Hepatocyte (in vitro differentiated cells): ENCODE data around the gene BLACAT1. TPM values are rescaled to one million over a fixed set of nuclear protein-coding genes. Genes with fewer than 3 reads are reported as not detected.

Source experiments
- DNase-seq: peaks from one replicate; pipeline ENCODE4 v3.0.0-alpha.2; 2016; ENCODE audit warnings: low spot score
- H2AFZ ChIP-seq: fragments of 200-600 bp; sonication (generic); 2 replicates; pipeline ENCODE4 v1.6.0; 2016; ENCODE audit warnings: antibody characterized with exemption, mild to moderate bottlenecking
- H3K27ac ChIP-seq: fragments of 200-600 bp; sonication (generic); 2 replicates; pipeline ENCODE4 v1.5.1; 2016; ENCODE audit warnings: mild to moderate bottlenecking
- H3K27me3 ChIP-seq: fragments of 200-600 bp; sonication (generic); 2 replicates; pipeline ENCODE4 v1.6.1; 2016
- H3K36me3 ChIP-seq: fragments of 200-600 bp; sonication (generic); replicated peaks from 2 replicates; pipeline ENCODE4 v1.5.1; 2016; ENCODE audit warnings: low read depth; ENCODE audit not compliant: insufficient read depth
- H3K4me1 ChIP-seq: fragments of 200-600 bp; sonication (generic); 2 replicates; pipeline ENCODE4 v1.5.1; 2016; ENCODE audit warnings: mild to moderate bottlenecking, moderate library complexity; ENCODE audit not compliant: insufficient read depth
- H3K4me2 ChIP-seq: fragments of 200-600 bp; sonication (generic); 2 replicates; pipeline ENCODE4 v1.6.0; 2016
- H3K4me3 ChIP-seq: fragments of 200-600 bp; sonication (generic); 2 replicates; pipeline ENCODE4 v1.5.1; 2016; ENCODE audit warnings: mild to moderate bottlenecking
- H3K79me2 ChIP-seq: fragments of 200-600 bp; sonication (generic); 2 replicates; pipeline ENCODE4 v1.6.0; 2017; ENCODE audit warnings: mild to moderate bottlenecking
- H3K9me2 ChIP-seq: fragments of 200-600 bp; sonication (generic); replicated peaks from 2 replicates; pipeline ENCODE4 v1.6.0; 2017; ENCODE audit warnings: mild to moderate bottlenecking; ENCODE audit not compliant: insufficient read depth
- H3K9me3 ChIP-seq: fragments of 200-600 bp; sonication (generic); 2 replicates; pipeline ENCODE4 v1.5.1; 2016; ENCODE audit warnings: low read depth, mild to moderate bottlenecking
- H4K20me1 ChIP-seq: fragments of 200-600 bp; sonication (generic); 2 replicates; pipeline ENCODE4 v1.6.0; 2016; ENCODE audit warnings: mild to moderate bottlenecking; ENCODE audit not compliant: insufficient read depth, poor library complexity, severe bottlenecking
- EZH2 ChIP-seq: fragments of 200-600 bp; sonication (generic); IDR thresholded peaks from 2 replicates; pipeline ENCODE4 v1.6.1; 2016; ENCODE audit warnings: antibody characterized with exemption, mild to moderate bottlenecking, borderline replicate concordance
- EZH2phosphoT487 ChIP-seq: fragments of 200-600 bp; sonication (generic); IDR thresholded peaks from one replicate; pipeline ENCODE4 v1.6.1; 2018; ENCODE audit warnings: antibody characterized with exemption, mild to moderate bottlenecking, low read depth, moderate library complexity; ENCODE audit not compliant: unreplicated experiment, severe bottlenecking
- WGBS: methylation state at CpG from one replicate; pipeline ENCODE4 v1.1.6; 2016; ENCODE audit warnings: low lambda C conversion rate; ENCODE audit errors: missing lambda C conversion rate; 5-methylcytosine and 5-hydroxymethylcytosine counted together
- polyA plus RNA-seq: library from polyadenylated mRNA; unstranded; fragments of >200 nt; fragmentation: Nextera tagmentation; extraction: Ambion mirVana; gene quantifications from 2 replicates; pipeline ENCODE4 v1.2.1, GENCODE V29; 2016
- total RNA-seq: library from RNA; depleted of rRNA; stranded (reverse); fragments of >200 nt; gene quantifications from 2 replicates; pipeline ENCODE4 v1.2.3, GENCODE V29; 2014
- TF ChIP-seq, protein P1 (sequence below): fragments of 200-600 bp; sonication (generic); IDR thresholded peaks from 2 replicates; pipeline ENCODE4 v1.5.1; 2016; ENCODE audit warnings: antibody characterized with exemption, mild to moderate bottlenecking; ENCODE audit not compliant: poor library complexity

BLACAT1 gene
- total and polyA plus RNA-seq, 2 experiments from 2014 or later, result 0.40 to 0.58 TPM

DNA sequence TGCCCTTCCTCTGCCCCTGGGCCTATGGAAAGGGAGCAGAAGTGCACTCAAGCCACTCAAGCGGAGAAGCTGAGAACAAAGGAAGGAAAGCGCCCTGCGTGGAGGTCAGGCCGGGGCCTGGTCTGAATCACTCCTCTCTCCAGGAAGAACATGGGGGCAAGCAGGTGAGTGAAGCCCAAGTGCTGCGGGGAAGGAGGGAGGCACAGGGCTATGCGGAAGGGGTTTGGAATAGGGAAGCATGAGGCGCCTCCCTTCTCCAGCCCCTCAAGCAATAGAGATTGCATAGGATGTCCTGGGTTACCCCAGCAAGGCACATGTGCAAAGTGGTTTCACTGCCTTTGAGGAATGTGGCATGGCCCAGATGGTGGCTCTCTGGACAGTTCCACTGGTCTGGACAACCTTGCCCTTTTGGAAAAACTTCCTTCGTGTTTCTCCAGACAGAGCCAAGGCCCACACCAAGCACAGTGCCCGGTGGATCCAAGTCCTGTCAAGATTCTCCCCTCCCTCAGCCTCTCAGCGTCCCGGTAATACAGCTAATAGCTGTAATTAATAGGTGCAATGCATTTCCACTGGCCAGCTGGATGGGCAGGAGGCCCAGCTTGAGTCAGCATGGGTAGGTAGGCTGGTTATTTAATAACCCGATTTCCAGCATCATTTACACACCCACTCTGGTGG lies 13.7 kb downstream of the BLACAT1 start:
- Histone ChIP-seq H3K4me2 (no peak overlapping the region), H3K4me3 (no peak overlapping the region), H3K79me2 (no peaks in the 10 kb centered on the region), H3K36me3 (no peaks in the 10 kb centered on the region), H3K9me3 (no peaks in the 10 kb centered on the region), H3K9me2 (no peaks in the 10 kb centered on the region), H3K27ac (peak overlapping the region; percentile 76), H3K4me1 (peaks cover 41% of the 10 kb centered on the region), H4K20me1 (no peaks in the 10 kb centered on the region), H3K27me3 (peaks cover 5% of the 10 kb centered on the region), H2AFZ (no peak overlapping the region)
- no peak for DNase-seq
- 79% methylated on average over 12 of the region's 12 CpGs for WGBS
- TF ChIP-seq EZH2phosphoT487 (no peak), EZH2 (no peak)

DNA sequence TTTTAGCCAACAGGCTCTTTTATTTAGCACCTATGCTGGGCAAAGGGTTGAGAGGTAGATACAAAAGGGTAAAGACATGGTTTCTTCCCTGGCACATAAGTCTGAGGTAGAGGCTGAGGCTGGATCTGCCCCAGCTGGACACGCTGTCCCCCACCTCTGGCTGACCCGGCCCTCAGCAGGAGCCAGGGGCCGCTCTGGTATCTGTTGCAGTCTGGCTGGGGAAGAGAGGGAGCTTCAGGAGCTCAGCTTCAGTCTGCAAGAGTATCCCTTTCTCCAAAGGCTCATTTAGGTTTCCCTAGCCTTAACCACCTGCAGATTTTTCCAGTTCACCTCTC lies 14.2 kb downstream of the BLACAT1 start:
- no peaks in the 10 kb centered on the region for H3K79me2 ChIP-seq
- no peaks in the 10 kb centered on the region for H3K36me3 ChIP-seq
- no peaks in the 10 kb centered on the region for H3K9me2 ChIP-seq
- H2AFZ ChIP-seq, result no peak overlapping the region
- peaks cover 41% of the 10 kb centered on the region for H3K4me1 ChIP-seq
- H3K9me3 ChIP-seq, result no peaks in the 10 kb centered on the region
- no peaks in the 10 kb centered on the region for H4K20me1 ChIP-seq
- no peak overlapping the region for H3K4me3 ChIP-seq
- peak overlapping the region; percentile 76 for H3K27ac ChIP-seq
- no peak for DNase-seq
- H3K27me3 ChIP-seq, result peaks cover 6% of the 10 kb centered on the region
- WGBS, result 86% methylated on average over 3 of the region's 3 CpGs
- no peak for TF ChIP-seq EZH2phosphoT487
- TF ChIP-seq EZH2, result no peak
- TF ChIP-seq, protein P1, sequence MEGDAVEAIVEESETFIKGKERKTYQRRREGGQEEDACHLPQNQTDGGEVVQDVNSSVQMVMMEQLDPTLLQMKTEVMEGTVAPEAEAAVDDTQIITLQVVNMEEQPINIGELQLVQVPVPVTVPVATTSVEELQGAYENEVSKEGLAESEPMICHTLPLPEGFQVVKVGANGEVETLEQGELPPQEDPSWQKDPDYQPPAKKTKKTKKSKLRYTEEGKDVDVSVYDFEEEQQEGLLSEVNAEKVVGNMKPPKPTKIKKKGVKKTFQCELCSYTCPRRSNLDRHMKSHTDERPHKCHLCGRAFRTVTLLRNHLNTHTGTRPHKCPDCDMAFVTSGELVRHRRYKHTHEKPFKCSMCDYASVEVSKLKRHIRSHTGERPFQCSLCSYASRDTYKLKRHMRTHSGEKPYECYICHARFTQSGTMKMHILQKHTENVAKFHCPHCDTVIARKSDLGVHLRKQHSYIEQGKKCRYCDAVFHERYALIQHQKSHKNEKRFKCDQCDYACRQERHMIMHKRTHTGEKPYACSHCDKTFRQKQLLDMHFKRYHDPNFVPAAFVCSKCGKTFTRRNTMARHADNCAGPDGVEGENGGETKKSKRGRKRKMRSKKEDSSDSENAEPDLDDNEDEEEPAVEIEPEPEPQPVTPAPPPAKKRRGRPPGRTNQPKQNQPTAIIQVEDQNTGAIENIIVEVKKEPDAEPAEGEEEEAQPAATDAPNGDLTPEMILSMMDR, result no peak
- no peak overlapping the region for H3K4me2 ChIP-seq

DNA sequence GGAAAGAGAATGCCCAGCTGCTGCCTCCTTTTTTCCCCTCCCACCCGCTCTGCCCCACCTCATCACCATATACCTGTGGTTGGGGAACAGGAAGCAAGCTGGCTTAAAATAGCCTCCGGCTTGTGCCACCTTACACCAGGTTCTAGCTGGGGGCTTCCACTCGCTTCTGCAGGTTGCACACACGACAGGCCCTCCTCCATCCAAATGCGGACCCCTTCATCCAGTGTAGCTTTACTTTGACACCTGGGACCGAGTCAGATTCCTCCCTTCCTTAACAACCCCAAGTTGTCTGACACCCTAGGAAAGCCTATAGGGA lies 14.6 kb downstream of the BLACAT1 start:
- no peak overlapping the region for H3K4me3 ChIP-seq
- no peak for DNase-seq
- H4K20me1 ChIP-seq, result no peaks in the 10 kb centered on the region
- H3K4me2 ChIP-seq, result no peak overlapping the region
- no peaks in the 10 kb centered on the region for H3K79me2 ChIP-seq
- TF ChIP-seq EZH2phosphoT487 (no peak), EZH2 (no peak)
- TF ChIP-seq, protein P1, result no peak
- WGBS, result 77% methylated on average over 5 of the region's 6 CpGs
- H3K9me2 ChIP-seq, result no peaks in the 10 kb centered on the region
- H3K27me3 ChIP-seq, result peaks cover 10% of the 10 kb centered on the region
- H3K9me3 ChIP-seq, result no peaks in the 10 kb centered on the region
- no peak overlapping the region for H2AFZ ChIP-seq
- H3K4me1 ChIP-seq, result peaks cover 41% of the 10 kb centered on the region
- no peaks in the 10 kb centered on the region for H3K36me3 ChIP-seq
- H3K27ac ChIP-seq, result peak overlapping the region; percentile 76

DNA sequence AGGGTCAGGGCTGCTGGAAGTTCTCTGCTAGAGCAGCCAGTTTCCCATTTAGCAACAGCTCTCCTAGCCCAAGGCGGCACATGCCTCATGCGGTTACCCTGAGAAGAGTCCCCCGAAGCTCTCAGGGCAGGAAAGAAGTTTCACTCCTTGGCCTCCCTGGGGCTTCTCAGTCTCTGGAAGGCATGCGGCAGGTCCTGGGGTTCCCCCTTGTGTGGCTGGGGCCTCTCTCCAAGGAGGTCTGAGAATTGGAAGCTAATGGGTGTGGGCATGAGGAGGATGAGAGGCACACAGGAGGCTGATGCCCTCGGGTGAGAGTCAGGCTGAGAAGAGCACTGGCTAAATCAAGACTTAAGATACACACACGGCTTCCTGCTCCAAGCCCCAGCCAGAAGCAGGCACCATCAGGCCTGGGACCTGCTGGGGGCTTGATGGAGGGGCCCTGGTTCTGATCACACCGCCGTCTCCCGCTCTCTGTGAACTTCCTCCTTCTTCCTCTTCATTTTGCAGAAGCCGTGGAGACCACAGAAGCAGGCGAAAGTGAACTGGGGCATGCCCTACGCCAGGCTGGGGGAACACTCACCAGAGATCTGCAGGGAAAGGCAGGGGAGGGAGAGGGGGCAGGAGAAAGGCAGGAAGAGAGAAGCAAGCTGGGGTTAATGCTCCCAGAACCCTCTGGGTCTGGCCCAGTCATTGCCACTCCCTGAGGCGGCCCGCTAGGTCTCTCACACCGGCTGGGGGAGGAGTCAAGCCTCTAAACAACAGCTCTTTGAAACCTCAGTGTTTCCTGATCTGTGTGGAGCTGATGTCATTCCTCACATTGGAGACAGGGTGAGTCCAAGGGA lies 15.1 kb downstream of the BLACAT1 start:
- H3K36me3 ChIP-seq, result no peaks in the 10 kb centered on the region
- H4K20me1 ChIP-seq, result no peaks in the 10 kb centered on the region
- H3K27me3 ChIP-seq, result peaks cover 16% of the 10 kb centered on the region
- H3K27ac ChIP-seq, result peak overlapping the region; percentile 63
- no peaks in the 10 kb centered on the region for H3K79me2 ChIP-seq
- no peak overlapping the region for H3K4me2 ChIP-seq
- TF ChIP-seq, protein P1, result no peak
- TF ChIP-seq EZH2, result no peak
- no peak for TF ChIP-seq EZH2phosphoT487
- no peaks in the 10 kb centered on the region for H3K9me3 ChIP-seq
- H3K4me1 ChIP-seq, result peaks cover 40% of the 10 kb centered on the region
- no peak overlapping the region for H3K4me3 ChIP-seq
- DNase-seq, result peak; percentile 92
- no peaks in the 10 kb centered on the region for H3K9me2 ChIP-seq
- H2AFZ ChIP-seq, result no peak overlapping the region
- WGBS, result 53% methylated on average over 15 of the region's 15 CpGs
